ENCODE measurements around the gene TTYH3. TPM values are rescaled to one million over a fixed set of nuclear protein-coding genes. Genes with fewer than 3 reads are reported as not detected.

Gene TTYH3
- total RNA-seq, 1 experiment from 2014 or later: 178 TPM

DNA sequence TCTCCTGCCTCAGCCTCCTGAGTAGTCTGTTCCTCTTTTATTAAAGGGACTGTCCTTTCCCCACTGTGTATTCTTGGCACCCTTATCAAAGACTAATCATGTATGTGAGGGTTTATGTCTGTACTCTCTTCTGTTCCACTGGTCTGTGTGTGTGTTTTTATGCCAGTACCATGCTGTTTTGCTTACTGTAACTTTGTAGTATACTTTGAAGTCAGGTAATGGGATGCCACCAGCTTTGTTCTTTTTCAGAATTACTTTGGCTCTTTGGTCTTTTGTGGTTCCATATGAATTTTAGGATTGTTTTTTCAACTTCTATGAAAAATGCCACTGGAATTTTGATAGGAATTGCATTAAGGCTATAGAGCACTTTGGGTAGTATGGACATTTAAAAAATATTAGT lies 42.1 kb downstream of the TTYH3 start:
- no peaks in the 10 kb centered on the region for H3K36me3 Mint-ChIP-seq
- H3K4me3 Mint-ChIP-seq: no peak overlapping the region
- TF ChIP-seq NR1H2 (CRISPR knock-in tag; IDR thresholded peaks at IDR 0.05) (no peak), ELF4 (CRISPR knock-in tag; IDR thresholded peaks at IDR 0.05; ENCODE audit: low read depth) (no peak), NFATC4 (CRISPR knock-in tag; IDR thresholded peaks at IDR 0.05) (no peak), PRRX2 (CRISPR knock-in tag; IDR thresholded peaks at IDR 0.05) (no peak), ZNF138 (CRISPR knock-in tag; conservative IDR thresholded peaks at IDR 0.05) (no peak), ZNF232 (CRISPR knock-in tag; IDR thresholded peaks at IDR 0.05) (no peak), JAZF1 (CRISPR knock-in tag; IDR thresholded peaks at IDR 0.05) (no peak), TP53 (CRISPR knock-in tag; IDR thresholded peaks at IDR 0.05) (no peak), HMGA2 (CRISPR knock-in tag; IDR thresholded peaks at IDR 0.05) (no peak), SP1 (CRISPR knock-in tag; conservative IDR thresholded peaks at IDR 0.05) (no peak), ZNF317 (CRISPR knock-in tag; IDR thresholded peaks at IDR 0.05; ENCODE audit: borderline replicate concordance, low read depth) (no peak), CREB1 (CRISPR knock-in tag; IDR thresholded peaks at IDR 0.05) (no peak), NFE2L1 (CRISPR knock-in tag; IDR thresholded peaks at IDR 0.05) (no peak)
- TF ChIP-seq, protein P1, sequence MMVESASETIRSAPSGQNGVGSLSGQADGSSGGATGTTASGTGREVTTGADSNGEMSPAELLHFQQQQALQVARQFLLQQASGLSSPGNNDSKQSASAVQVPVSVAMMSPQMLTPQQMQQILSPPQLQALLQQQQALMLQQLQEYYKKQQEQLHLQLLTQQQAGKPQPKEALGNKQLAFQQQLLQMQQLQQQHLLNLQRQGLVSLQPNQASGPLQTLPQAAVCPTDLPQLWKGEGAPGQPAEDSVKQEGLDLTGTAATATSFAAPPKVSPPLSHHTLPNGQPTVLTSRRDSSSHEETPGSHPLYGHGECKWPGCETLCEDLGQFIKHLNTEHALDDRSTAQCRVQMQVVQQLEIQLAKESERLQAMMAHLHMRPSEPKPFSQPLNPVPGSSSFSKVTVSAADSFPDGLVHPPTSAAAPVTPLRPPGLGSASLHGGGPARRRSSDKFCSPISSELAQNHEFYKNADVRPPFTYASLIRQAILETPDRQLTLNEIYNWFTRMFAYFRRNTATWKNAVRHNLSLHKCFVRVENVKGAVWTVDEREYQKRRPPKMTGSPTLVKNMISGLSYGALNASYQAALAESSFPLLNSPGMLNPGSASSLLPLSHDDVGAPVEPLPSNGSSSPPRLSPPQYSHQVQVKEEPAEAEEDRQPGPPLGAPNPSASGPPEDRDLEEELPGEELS (CRISPR knock-in tag; IDR thresholded peaks at IDR 0.05): no peak
- TF ChIP-seq, protein P2, sequence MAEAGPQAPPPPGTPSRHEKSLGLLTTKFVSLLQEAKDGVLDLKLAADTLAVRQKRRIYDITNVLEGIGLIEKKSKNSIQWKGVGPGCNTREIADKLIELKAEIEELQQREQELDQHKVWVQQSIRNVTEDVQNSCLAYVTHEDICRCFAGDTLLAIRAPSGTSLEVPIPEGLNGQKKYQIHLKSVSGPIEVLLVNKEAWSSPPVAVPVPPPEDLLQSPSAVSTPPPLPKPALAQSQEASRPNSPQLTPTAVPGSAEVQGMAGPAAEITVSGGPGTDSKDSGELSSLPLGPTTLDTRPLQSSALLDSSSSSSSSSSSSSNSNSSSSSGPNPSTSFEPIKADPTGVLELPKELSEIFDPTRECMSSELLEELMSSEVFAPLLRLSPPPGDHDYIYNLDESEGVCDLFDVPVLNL (CRISPR knock-in tag; IDR thresholded peaks at IDR 0.05; ENCODE audit: borderline replicate concordance, low read depth): no peak
- TF ChIP-seq, protein P3, sequence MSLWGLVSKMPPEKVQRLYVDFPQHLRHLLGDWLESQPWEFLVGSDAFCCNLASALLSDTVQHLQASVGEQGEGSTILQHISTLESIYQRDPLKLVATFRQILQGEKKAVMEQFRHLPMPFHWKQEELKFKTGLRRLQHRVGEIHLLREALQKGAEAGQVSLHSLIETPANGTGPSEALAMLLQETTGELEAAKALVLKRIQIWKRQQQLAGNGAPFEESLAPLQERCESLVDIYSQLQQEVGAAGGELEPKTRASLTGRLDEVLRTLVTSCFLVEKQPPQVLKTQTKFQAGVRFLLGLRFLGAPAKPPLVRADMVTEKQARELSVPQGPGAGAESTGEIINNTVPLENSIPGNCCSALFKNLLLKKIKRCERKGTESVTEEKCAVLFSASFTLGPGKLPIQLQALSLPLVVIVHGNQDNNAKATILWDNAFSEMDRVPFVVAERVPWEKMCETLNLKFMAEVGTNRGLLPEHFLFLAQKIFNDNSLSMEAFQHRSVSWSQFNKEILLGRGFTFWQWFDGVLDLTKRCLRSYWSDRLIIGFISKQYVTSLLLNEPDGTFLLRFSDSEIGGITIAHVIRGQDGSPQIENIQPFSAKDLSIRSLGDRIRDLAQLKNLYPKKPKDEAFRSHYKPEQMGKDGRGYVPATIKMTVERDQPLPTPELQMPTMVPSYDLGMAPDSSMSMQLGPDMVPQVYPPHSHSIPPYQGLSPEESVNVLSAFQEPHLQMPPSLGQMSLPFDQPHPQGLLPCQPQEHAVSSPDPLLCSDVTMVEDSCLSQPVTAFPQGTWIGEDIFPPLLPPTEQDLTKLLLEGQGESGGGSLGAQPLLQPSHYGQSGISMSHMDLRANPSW (CRISPR knock-in tag; conservative IDR thresholded peaks at IDR 0.05; ENCODE audit: low read depth): no peak
- no peak for DNase-seq (ENCODE audit: low spot score)
- H3K27ac Mint-ChIP-seq: no peak overlapping the region
- H3K4me1 Mint-ChIP-seq: no peaks in the 10 kb centered on the region
- H3K9me3 Mint-ChIP-seq: peaks cover 3% of the 10 kb centered on the region; the same call in 1 of the 2 replicates
- ChIA-PET POLR2A (no interaction called here), CTCF (interaction anchor here (1.0 to 8.7 kb wide), 3 partner anchors 8 to 205 kb away, joined by 3 to 98 read pairs (median 8); no protein-coding TSS in a partner anchor)
- no peak for ATAC-seq
- H3K27me3 Mint-ChIP-seq (ENCODE audit: low read depth): peaks cover 7% of the 10 kb centered on the region; the same call in 1 of the 2 replicates

DNA sequence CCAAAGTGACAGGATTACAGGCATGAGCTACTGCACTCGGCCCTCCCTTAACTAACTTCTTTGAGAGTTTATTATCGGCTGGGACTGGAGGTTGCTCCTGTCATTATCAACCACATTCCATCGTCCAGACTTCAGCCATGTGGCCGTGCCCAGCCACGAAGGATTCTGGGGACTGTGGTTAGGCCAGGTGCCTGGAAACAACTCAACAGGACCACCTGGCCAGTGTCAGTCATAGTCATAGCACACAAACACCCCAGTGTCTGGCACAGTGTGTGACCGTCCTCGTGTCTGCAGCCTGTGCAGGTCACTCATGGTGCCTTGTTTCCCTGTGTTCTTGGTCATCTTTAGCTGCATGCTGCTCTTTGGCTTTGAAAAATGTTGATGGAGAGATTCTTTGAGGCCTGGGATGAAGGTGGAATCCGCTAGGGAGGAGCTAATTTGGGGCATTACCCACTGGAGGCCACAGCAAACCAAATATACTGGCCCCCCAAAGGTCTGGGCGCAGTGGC lies 43.5 kb downstream of the TTYH3 start:
- peaks cover 3% of the 10 kb centered on the region; the same call in 1 of the 2 replicates for H3K9me3 Mint-ChIP-seq
- CTCF ChIA-PET: interaction anchor here (0.6 kb wide), 1 partner anchor 33 kb away, joined by 4 read pairs; no protein-coding TSS in a partner anchor
- H3K27ac Mint-ChIP-seq: no peak overlapping the region
- ATAC-seq (no peak), DNase-seq (ENCODE audit: low spot score) (no peak)
- no peak overlapping the region for H3K4me3 Mint-ChIP-seq
- H3K27me3 Mint-ChIP-seq (ENCODE audit: low read depth): no peaks in the 10 kb centered on the region
- H3K4me1 Mint-ChIP-seq: no peaks in the 10 kb centered on the region
- POLR2A ChIA-PET: no interaction called here
- no peaks in the 10 kb centered on the region for H3K36me3 Mint-ChIP-seq
- TF ChIP-seq TEAD1 (CRISPR knock-in tag; IDR thresholded peaks at IDR 0.05) (no peak), TEAD4 (CRISPR knock-in tag; IDR thresholded peaks at IDR 0.05) (no peak), CREB1 (CRISPR knock-in tag; IDR thresholded peaks at IDR 0.05) (no peak), ZNF263 (CRISPR knock-in tag; IDR thresholded peaks at IDR 0.05; ENCODE audit: low read depth) (no peak), RORB (CRISPR knock-in tag; IDR thresholded peaks at IDR 0.05) (no peak), FOXK1 (CRISPR knock-in tag; IDR thresholded peaks at IDR 0.05) (no peak), ZNF671 (CRISPR knock-in tag; IDR thresholded peaks at IDR 0.05) (no peak), RELA (CRISPR knock-in tag; IDR thresholded peaks at IDR 0.05; ENCODE audit: borderline replicate concordance) (no peak)
- TF ChIP-seq, protein P4, sequence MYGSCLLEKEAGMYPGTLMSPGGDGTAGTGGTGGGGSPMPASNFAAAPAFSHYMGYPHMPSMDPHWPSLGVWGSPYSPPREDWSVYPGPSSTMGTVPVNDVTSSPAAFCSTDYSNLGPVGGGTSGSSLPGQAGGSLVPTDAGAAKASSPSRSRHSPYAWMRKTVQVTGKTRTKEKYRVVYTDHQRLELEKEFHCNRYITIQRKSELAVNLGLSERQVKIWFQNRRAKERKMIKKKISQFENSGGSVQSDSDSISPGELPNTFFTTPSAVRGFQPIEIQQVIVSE (CRISPR knock-in tag; IDR thresholded peaks at IDR 0.05; ENCODE audit: borderline replicate concordance): no peak
- TF ChIP-seq, protein P3 (CRISPR knock-in tag; conservative IDR thresholded peaks at IDR 0.05; ENCODE audit: low read depth): no peak
- TF ChIP-seq, protein P5, sequence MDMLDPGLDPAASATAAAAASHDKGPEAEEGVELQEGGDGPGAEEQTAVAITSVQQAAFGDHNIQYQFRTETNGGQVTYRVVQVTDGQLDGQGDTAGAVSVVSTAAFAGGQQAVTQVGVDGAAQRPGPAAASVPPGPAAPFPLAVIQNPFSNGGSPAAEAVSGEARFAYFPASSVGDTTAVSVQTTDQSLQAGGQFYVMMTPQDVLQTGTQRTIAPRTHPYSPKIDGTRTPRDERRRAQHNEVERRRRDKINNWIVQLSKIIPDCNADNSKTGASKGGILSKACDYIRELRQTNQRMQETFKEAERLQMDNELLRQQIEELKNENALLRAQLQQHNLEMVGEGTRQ (CRISPR knock-in tag; IDR thresholded peaks at IDR 0.05): no peak
- TF ChIP-seq, protein P6, sequence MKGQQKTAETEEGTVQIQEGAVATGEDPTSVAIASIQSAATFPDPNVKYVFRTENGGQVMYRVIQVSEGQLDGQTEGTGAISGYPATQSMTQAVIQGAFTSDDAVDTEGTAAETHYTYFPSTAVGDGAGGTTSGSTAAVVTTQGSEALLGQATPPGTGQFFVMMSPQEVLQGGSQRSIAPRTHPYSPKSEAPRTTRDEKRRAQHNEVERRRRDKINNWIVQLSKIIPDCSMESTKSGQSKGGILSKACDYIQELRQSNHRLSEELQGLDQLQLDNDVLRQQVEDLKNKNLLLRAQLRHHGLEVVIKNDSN (CRISPR knock-in tag; IDR thresholded peaks at IDR 0.05): no peak
